Measurements from ENCODE around the gene XKR3.
"Not testable (repeated sequence)": the region's sequence is repeated elsewhere in the genome, so short reads cannot be mapped to it uniquely, and the experiment has no call there.

Gene XKR3

DNA sequence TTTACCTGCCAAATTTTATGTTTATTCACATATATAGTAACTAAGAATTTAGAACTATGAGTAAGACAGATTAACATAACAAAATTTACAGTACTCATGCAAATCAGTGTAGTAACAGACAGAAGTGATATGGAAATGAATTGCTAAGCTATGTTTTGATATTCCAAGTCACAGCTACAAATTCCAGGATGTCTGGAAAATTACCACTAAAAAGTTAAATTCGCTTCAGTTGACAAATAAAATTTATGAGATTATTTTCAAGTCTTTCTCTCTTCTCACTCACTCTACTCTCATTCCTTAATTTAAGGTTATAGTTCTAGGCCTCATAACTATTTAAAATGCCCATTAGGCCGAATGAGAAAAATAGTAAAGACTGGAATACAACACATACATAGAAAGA is 18.1 kb downstream of the XKR3 start:
- in situ Hi-C loops (cut with MboI; ENCODE audit: low sequenced_read_pairs) = no loop called here

DNA sequence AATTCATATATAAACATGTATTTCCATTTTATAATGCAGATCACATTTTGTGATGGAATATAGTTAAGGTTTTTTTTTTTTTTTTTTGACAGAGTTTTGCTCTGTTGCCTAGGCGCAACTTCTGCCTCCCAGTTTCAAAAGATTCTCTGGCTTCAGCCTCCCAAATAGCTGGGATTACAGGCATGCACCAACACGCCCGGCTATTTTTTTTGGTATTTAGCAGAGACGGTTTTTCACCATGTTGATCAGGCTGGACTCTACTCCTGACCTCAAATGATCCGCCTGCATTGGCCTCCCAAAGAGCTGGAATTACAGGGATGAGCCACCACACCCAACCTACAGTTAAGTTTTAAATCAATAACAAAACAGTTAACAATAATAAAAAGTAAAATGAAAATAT is 18.8 kb downstream of the XKR3 start:
- in situ Hi-C loops (cut with MboI; ENCODE audit: low sequenced_read_pairs) = no loop called here

DNA sequence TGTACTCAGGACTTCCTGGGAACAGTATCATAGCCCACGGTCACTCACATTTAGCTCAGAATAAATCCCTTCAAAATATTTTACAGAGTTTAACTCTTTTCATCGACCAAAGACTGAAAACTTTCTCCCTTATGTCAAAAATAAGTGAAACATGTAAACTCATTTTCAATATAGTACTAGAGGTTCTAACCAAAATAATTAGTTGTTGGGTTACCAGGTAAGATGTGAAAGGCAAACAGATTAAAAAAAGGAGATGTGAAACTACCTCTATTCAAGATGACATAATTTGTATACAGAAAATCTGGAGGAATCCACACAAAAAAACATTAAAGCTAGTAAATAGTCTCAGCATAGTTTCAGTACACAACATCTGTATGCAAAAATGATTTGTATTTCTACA is 20.3 kb downstream of the XKR3 start:
- in situ Hi-C loops (cut with MboI; ENCODE audit: low sequenced_read_pairs) = no loop called here

DNA sequence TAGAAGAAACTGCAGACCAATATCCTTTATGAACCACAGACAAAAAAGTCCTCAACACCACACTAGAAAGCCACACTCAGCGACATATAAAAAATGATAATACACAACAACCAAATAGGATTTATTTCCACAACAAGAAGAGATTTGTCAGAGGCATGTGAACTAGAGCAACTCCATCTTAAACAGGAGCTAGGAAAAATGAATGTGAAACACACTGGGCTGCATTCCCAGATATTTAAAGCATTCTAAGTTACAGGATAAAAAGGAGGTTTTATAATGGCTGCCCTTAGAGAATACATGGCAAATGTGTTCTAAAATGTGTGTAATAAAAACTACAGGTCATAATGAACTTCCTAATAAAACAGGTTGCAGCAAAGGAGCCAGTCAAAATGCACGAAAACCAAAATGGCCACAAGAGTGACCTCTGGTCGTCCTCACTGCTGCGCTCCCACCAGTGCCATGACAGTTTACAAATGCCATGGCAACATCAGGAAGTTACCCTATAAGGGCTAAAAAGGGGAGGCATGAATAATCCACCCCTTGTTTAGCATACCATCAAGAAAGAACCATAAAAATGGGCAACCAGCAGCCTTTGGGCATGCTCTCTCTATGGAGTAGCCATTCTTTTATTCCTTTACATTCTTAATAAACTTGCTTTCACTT is 21.8 kb downstream of the XKR3 start:
- in situ Hi-C loops (cut with MboI; ENCODE audit: low sequenced_read_pairs) = no loop called here

DNA sequence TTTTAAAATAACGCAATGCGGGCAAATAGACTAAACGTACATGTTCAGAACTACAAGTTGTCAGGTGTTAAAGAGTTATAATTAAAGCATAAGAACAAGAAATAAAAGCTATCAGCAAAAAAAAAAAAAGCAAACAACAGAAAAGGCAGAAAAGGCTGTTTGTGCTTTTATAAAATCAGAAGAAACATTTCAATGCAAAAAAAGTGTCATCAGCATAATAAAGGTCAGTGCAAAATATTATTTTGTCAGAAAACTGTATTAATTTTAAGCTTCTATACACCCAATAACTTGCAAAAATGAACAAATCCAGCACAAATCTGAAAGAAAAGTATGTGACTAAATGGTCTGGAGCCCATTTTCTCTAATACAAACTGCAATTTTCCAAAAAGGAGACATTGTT is 23.6 kb downstream of the XKR3 start:
- in situ Hi-C loops (cut with MboI; ENCODE audit: low sequenced_read_pairs) = no loop called here

DNA sequence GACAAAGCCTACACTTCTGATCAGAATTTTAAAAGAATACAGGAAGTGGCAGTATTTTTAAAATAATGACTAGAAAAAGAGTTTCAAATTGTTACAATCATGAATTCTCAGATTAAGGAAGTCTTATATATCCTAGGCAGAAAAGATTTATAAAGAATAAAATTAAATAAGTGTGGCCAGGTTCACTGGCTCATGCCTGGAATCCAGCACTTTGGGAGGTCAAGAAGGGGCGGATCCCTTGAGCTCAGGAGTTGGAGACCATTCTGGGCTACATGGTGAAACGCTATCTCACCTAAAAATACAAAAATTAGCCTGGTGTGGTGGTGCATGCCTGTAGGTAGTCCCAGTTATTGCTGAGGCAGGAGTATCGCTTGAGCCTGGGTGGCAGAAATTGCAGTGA is 24.1 kb downstream of the XKR3 start:
- in situ Hi-C loops (cut with MboI; ENCODE audit: low sequenced_read_pairs) = no loop called here

DNA sequence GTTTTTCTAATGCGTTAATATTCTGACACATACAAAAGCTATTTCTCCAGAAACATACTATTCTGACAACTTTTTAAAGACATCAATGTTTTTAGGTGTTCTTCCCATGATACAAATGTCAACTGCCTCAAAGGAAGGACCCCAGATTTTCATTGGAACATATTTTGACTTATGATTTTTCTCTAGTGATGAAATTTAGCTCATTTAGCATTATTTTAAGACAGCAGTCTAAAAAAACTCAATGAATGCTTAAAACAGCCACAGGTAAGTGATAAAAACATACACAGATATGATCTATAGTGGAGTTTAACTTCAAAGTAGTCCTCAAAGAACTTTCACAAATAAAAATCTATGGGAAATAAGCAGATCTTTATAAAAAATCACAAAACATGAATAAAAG is 24.9 kb downstream of the XKR3 start:
- in situ Hi-C loops (cut with MboI; ENCODE audit: low sequenced_read_pairs) = no loop called here

DNA sequence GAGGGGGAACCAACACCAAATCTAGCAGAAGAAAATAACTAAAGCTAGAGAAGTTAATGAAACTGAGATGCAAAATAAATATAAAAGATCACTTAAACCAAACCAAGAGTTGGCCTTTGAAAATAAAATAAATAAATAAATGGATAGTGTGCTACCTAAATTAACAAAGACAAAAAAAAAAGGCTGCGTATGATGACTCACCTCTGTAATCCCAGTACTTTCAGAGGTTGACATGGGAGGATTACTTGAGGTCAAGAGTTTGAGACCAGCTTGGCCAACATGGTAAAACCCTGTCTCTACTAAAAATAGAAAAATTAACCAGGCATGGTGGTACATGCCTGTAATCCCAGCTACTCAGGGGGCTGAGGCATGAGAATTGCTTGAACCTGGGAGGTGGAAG is 29.7 kb downstream of the XKR3 start:
- in situ Hi-C loops (cut with MboI; ENCODE audit: low sequenced_read_pairs) = not testable (repeated sequence)

DNA sequence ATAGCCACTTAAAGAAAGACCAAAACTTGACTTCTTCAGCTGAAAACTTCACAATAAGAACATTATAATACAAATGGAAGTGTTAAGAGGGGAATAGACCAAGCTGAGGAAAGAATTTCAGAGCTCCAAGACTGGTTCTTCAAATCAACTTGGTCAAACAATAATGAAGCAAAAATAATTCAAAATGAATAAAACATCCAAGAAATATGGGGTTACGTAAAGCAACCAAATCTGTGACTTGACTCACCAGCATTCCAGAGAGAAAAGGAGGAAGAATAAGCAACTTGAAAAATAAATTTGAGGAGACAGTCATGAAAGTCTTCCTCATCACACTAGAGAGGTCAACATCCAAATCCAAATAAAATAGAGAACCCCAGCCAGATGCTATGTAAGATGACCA is 31.4 kb downstream of the XKR3 start:
- in situ Hi-C loops (cut with MboI; ENCODE audit: low sequenced_read_pairs) = no loop called here

DNA sequence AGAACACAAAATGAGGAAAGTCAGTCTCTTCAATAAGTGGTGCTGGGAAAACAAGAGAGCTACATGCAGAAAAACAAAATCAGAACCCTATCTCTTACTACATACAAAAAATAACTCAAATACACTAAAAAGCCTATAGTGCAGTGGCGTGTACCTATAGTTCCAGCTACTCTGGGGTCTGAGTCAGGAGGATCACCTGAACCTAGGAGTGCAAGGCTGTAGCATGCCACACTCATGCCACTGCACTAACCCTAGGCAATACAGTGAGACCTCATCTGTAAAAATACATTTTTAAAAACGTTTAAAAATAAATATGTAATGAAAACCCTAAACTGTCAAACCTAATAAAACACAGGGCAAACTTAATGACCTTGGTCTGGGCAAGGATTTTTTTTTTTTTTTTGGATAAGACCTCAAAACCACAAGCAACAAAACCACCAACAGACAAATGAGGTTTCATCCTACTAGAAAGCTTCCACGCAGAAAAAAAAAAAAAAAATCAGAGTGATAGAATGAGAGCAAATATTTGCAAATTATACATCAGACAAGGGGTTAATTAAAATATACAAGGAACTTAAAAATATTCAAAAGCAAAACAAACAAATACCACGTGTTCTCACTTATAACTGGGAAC is 35.2 kb downstream of the XKR3 start:
- in situ Hi-C loops (cut with MboI; ENCODE audit: low sequenced_read_pairs) = no loop called here

DNA sequence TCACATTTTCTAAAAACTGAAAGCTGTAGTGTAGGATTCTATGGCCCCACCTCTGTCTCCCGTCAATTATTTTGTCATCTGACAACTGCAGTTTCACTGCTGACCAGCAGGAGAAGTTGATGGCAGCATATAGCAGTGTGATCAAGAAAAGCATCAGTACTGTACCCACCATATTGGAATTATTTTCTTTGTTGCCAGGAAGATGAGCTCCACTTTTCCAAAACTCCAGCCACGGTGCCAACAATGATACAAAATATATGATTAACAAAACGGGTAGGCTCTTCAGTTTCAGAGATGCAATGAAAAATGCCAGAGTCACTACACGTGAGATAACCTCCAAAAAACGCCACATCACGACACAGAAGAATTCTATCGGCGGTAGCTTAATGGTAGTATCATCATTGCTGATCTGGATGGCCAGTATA is 41.3 kb downstream of the XKR3 start:
- in situ Hi-C loops (cut with MboI; ENCODE audit: low sequenced_read_pairs) = no loop called here

DNA sequence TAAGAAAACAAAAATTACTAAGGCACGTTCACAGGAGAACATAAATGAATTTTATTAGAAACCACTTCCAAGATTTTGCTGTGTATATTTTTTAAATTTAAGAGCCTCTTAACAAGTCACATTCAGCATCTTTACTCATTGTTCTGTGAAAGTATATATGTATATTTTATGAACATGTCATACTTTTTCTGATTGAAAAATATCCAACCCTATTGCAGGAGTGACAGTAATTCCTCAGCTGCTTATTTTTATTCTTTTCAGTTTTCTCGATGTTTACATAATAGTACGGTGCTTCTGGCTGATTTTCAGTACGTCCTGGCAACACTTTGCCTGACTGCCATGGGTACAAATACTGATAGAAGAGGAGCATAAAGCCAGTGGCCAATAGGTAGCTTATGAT is 41.8 kb downstream of the XKR3 start:
- in situ Hi-C loops (cut with MboI; ENCODE audit: low sequenced_read_pairs) = no loop called here

DNA sequence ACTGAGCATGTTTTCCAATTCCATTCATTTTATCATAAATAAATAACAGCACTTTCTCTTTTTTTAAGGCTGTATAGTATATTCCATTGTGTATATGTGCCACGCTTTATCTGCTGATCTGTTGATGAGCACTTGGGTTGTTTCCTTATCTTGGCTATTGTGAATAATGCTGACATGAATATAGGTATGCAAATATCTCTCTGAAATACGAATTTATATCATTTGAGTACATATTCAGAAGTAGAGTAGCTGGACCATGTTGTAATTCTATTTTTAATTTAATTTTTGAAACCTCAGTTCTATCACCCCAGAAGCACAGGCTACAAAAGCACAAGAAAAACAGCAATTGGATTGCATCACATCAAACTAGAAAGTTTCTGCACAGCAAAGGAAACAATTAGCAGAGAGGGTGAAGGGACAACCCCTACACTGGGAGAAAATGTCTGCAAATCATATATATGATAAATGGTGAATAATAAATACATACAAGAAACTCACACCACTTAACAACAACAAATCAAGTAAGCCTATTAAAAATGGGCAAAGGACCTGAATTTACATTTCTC is 43.4 kb downstream of the XKR3 start:
- in situ Hi-C loops (cut with MboI; ENCODE audit: low sequenced_read_pairs) = no loop called here

DNA sequence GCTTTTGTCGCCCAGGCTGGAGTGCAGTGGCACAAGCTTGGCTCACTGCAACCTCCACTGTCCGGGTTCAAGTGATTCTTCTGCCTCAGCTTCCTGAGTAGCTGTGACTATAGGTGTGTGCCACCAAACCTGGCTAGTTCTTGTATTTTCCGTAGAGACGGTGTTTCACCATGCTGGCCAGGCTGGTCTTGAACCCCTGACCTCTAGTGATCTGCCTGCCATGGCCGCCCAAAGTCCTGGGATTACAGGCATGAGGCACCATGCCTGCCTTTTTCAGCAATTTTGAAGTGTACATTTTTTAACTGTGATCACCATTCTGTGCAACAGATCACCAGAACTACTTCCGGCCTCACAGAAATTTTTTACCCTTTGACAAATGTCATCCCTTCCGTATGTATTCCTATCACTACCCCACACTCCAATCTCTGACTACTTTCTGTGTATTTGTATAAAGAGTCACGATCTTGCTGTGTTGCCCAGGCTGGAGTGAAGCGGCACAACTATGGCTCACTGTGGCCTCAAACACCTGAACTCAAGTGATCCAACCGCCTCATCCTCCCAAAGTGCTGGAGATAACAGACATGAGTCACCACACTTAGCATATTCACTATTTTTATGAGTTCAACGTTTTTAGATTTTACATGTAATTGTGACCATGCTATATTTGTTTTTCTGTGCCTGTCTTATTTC is 44.0 kb downstream of the XKR3 start:
- in situ Hi-C loops (cut with MboI; ENCODE audit: low sequenced_read_pairs) = no loop called here

DNA sequence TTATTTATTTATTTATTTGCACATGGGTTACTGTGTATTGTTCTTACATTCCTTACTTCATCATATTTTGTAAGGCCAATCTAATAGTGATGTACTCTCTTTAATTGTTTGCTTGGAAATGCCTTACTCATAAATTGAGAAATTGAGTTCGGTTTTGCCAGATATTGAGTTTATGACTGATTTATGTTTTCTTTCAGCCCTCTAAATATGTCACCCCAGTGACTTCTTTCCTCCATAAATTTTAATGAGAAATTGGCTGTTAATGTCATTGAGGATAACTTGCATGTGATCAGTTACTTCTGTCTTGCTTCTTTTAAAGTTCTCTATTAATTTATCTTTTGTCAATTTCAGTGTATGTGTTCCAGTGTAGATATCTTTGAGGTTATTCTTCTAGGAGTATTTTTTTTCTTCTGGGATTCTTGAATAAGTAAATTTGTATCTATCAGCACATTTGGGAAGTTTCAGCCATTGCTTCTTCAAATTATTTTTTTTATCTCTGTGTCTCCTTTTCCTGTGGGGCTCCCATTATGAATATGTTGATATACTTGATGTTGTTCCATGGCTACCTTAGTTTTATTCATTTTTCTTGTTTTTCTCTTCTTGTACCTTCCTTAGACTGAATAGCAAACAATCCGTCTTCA is 47.8 kb downstream of the XKR3 start:
- in situ Hi-C loops (cut with MboI; ENCODE audit: low sequenced_read_pairs) = no loop called here

DNA sequence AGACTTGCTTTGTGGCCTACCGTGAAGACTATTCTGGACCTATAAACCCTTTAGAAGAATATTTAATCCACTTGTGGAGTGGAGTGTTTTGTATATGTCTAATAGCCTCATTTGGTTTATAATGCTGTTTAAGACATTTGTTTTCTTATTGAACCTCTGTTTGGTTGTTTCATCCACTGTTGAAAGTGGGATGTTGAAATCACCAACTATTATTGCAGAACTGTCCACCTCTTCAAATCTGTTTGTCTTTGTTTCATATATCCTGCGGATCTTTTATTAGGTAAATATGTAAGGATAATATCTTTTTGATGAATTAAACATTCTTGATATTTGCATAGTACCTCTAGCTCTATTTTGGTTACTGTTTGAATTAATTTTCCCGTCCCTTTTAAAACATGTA is 49.1 kb downstream of the XKR3 start:
- in situ Hi-C loops (cut with MboI; ENCODE audit: low sequenced_read_pairs) = no loop called here

DNA sequence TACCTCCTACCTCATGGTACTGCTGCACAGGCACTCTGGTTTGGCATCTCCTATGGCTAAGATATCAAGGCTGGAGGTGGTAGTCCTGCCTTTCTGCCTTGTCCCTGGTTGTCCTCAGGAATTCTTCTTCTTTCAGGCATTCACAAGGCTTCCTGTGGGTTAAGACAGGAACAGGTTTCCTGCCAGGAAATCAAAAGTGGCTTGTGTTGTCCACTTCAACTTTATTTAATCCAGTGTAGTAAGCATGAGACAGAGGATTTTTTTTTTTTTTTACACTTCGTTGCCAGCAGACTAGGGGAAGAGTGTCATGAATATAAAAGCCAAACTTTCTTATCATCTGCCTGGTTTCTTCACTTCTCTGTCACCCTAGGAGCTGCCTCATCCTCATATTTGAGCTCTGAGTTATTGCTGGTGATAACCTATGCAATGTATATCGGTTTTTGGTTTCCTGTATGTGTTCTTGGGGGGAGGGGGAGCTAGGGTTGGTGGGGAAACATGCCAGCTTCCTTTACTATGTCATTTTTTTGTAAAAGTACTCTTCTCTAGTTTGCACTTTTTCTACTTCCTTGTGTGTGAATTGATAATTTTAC is 50.2 kb downstream of the XKR3 start:
- in situ Hi-C loops (cut with MboI; ENCODE audit: low sequenced_read_pairs) = no loop called here

DNA sequence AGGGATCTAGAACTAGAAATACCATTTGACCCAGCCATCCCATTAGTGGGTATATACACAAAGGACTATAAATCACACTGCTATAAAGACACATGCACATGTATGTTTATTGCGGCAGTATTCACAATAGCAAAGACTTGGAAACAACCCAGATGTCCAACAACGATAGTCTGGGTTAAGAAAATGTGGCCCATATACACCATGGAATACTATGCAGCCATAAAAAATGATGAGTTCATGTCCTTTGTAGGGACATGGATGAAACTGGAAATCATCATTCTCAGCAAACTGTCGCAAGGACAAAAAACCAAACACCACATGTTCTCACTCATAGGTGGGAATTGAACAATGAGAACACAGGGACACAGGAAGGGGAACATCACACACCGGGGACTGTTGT is 53.6 kb downstream of the XKR3 start:
- in situ Hi-C loops (cut with MboI; ENCODE audit: low sequenced_read_pairs) = not testable (repeated sequence)

DNA sequence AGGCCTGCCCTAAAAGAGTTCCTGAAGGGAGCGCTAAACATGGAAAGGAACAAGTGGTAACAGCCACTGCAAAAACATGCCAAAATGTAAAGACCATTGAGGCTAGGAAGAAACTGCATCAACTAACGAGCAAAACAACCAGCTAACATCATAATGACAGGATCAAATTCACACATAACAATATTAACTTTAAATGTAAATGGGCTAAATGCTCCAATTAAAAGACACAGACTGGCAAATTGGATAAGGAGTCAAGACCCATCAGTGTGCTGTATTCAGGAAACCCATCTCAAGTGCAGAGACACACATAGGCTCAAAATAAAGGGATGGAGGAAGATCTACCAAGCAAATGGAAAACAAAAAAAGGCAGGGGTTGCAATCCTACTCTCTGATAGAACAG is 57.3 kb downstream of the XKR3 start:
- in situ Hi-C loops (cut with MboI; ENCODE audit: low sequenced_read_pairs) = not testable (repeated sequence)

DNA sequence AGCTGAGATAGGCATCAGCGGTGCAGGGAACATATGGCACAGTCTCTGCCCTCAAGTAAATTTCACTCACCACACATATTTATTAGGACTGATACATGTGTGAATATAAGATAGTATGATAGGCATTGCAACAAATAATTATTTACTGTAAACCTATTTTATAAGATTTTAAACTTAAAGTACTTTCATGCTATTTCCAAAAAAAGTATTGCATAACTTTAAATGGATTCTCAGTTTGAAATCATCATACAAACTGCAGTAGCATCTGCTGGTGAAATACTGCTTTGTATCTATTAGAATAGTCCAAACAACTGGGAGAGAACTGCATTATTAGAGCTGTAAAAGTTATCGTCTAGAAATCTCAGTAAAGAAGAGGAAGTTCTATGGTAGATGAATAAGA is 63.0 kb downstream of the XKR3 start:
- in situ Hi-C loops (cut with MboI; ENCODE audit: low sequenced_read_pairs) = not testable (repeated sequence)

DNA sequence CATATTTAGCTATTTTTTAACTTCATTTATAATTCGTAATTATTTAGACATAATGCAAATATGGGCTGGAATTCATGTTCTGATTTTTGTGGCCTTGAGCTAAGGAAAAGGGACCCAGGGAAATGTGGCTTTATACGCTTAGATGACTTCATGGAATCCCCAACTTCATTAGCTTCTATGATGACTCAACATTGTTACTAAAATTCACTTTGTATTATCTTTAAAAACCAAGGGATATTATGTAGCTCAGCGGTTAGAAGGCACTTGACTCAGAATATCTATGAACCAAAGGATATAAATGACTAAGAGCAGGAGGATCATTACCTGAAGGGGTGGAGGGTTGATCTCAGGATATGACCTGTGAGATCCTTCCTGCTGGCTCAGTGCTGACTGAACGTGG is 64.8 kb downstream of the XKR3 start:
- in situ Hi-C loops (cut with MboI; ENCODE audit: low sequenced_read_pairs) = not testable (repeated sequence)
